ENCODE data around the gene ZNF766. TPM values are rescaled to one million over a fixed set of nuclear protein-coding genes. Genes with fewer than 3 reads are reported as not detected.
A peak's percentile ranks its signal among the peaks of the same experiment; 100 is the strongest.
"Not testable (repeated sequence)": the region's sequence is repeated elsewhere in the genome, so short reads cannot be mapped to it uniquely, and the experiment has no call there.

The ZNF766 gene
- total RNA-seq, 1 donor from 2014 or later = 8.4 TPM

GRCh38 chr19:52230685-52231084 is 38.7 kb upstream of the ZNF766 start:
- Histone ChIP-seq H3K9ac (ENCODE audit: low read depth in 1 of 3, low read length in 3 of 3) (no peak overlapping the region), H3K4me1 (ENCODE audit: control insufficient read depth in 3 of 3, insufficient read depth in 3 of 3, low read length in 3 of 3) (no peaks in the 10 kb centered on the region), H3K4me3 (ENCODE audit: low read length in 3 of 3) (no peak overlapping the region), H3K36me3 (ENCODE audit: control insufficient read depth in 3 of 3, insufficient read depth in 3 of 3, low read length in 3 of 3) (peaks cover 29 to 32% (median 32%) of the 10 kb centered on the region in 3 donors), H3K9me3 (ENCODE audit: control insufficient read depth in 3 of 3, low read length in 3 of 3) (no peaks in the 10 kb centered on the region), H3K27ac (ENCODE audit: low read depth, low read length) (no peak overlapping the region), H3K27me3 (ENCODE audit: control insufficient read depth in 3 of 3, insufficient read depth in 3 of 3, low read length in 3 of 3) (no peaks in the 10 kb centered on the region)

- Histone ChIP-seq H3K9ac (ENCODE audit: low read depth in 1 of 3, low read length in 3 of 3) (no peak overlapping the region), H3K27me3 (ENCODE audit: control insufficient read depth in 3 of 3, insufficient read depth in 3 of 3, low read length in 3 of 3) (no peaks in the 10 kb centered on the region), H3K4me3 (ENCODE audit: low read length in 3 of 3) (no peak overlapping the region), H3K36me3 (ENCODE audit: control insufficient read depth in 3 of 3, insufficient read depth in 3 of 3, low read length in 3 of 3) (peaks cover 22 to 26% (median 25%) of the 10 kb centered on the region in 3 donors), H3K4me1 (ENCODE audit: control insufficient read depth in 3 of 3, insufficient read depth in 3 of 3, low read length in 3 of 3) (no peaks in the 10 kb centered on the region), H3K9me3 (ENCODE audit: control insufficient read depth in 3 of 3, low read length in 3 of 3) (no peaks in the 10 kb centered on the region), H3K27ac (ENCODE audit: low read depth, low read length) (no peak overlapping the region)
These were observed 38.1 kb upstream of the ZNF766 start for GRCh38 chr19:52231154-52231910.

GRCh38 chr19:52234406-52234805 is 35.0 kb upstream of the ZNF766 start:
- Histone ChIP-seq H3K27me3 (ENCODE audit: control insufficient read depth in 3 of 3, insufficient read depth in 3 of 3, low read length in 3 of 3) (no peaks in the 10 kb centered on the region), H3K4me1 (ENCODE audit: control insufficient read depth in 3 of 3, insufficient read depth in 3 of 3, low read length in 3 of 3) (no peaks in the 10 kb centered on the region), H3K9me3 (ENCODE audit: control insufficient read depth in 3 of 3, low read length in 3 of 3) (no peaks in the 10 kb centered on the region), H3K9ac (ENCODE audit: low read depth in 1 of 3, low read length in 3 of 3) (no peak overlapping the region), H3K27ac (ENCODE audit: low read depth, low read length) (no peak overlapping the region), H3K36me3 (ENCODE audit: control insufficient read depth in 3 of 3, insufficient read depth in 3 of 3, low read length in 3 of 3) (no peaks in the 10 kb centered on the region), H3K4me3 (ENCODE audit: low read length in 3 of 3) (no peak overlapping the region)

- H3K9me3 ChIP-seq (ENCODE audit: control insufficient read depth in 3 of 3, low read length in 3 of 3) = no peaks in the 10 kb centered on the region
- H3K4me3 ChIP-seq (ENCODE audit: low read length in 3 of 3) = no peak overlapping the region
- H3K4me1 ChIP-seq (ENCODE audit: control insufficient read depth in 3 of 3, insufficient read depth in 3 of 3, low read length in 3 of 3) = no peaks in the 10 kb centered on the region
- no peaks in the 10 kb centered on the region for H3K27me3 ChIP-seq (ENCODE audit: control insufficient read depth in 3 of 3, insufficient read depth in 3 of 3, low read length in 3 of 3)
- H3K27ac ChIP-seq (ENCODE audit: low read depth, low read length) = no peak overlapping the region
- H3K36me3 ChIP-seq (ENCODE audit: control insufficient read depth in 3 of 3, insufficient read depth in 3 of 3, low read length in 3 of 3) = no peaks in the 10 kb centered on the region
- H3K9ac ChIP-seq (ENCODE audit: low read depth in 1 of 3, low read length in 3 of 3) = no peak overlapping the region
These were observed 32.2 kb upstream of the ZNF766 start for GRCh38 chr19:52237197-52237596.

- no peaks in the 10 kb centered on the region for H3K36me3 ChIP-seq (ENCODE audit: control insufficient read depth in 3 of 3, insufficient read depth in 3 of 3, low read length in 3 of 3)
- H3K27me3 ChIP-seq (ENCODE audit: control insufficient read depth in 3 of 3, insufficient read depth in 3 of 3, low read length in 3 of 3) = no peaks in the 10 kb centered on the region
- no peak overlapping the region for H3K4me3 ChIP-seq (ENCODE audit: low read length in 3 of 3)
- no peaks in the 10 kb centered on the region for H3K9me3 ChIP-seq (ENCODE audit: control insufficient read depth in 3 of 3, low read length in 3 of 3)
- no peaks in the 10 kb centered on the region for H3K4me1 ChIP-seq (ENCODE audit: control insufficient read depth in 3 of 3, insufficient read depth in 3 of 3, low read length in 3 of 3)
- H3K27ac ChIP-seq (ENCODE audit: low read depth, low read length) = no peak overlapping the region
- H3K9ac ChIP-seq (ENCODE audit: low read depth in 1 of 3, low read length in 3 of 3) = no peak overlapping the region
These were observed 31.5 kb upstream of the ZNF766 start for GRCh38 chr19:52237771-52238400.

- Histone ChIP-seq H3K27me3 (ENCODE audit: control insufficient read depth in 3 of 3, insufficient read depth in 3 of 3, low read length in 3 of 3) (no peaks in the 10 kb centered on the region), H3K4me1 (ENCODE audit: control insufficient read depth in 3 of 3, insufficient read depth in 3 of 3, low read length in 3 of 3) (no peaks in the 10 kb centered on the region), H3K9me3 (ENCODE audit: control insufficient read depth in 3 of 3, low read length in 3 of 3) (no peaks in the 10 kb centered on the region), H3K36me3 (ENCODE audit: control insufficient read depth in 3 of 3, insufficient read depth in 3 of 3, low read length in 3 of 3) (no peaks in the 10 kb centered on the region), H3K27ac (ENCODE audit: low read depth, low read length) (no peak overlapping the region), H3K4me3 (ENCODE audit: low read length in 3 of 3) (no peak overlapping the region), H3K9ac (ENCODE audit: low read depth in 1 of 3, low read length in 3 of 3) (no peak overlapping the region)
These were observed 25.4 kb upstream of the ZNF766 start for GRCh38 chr19:52244021-52244420.

- no peaks in the 10 kb centered on the region for H3K36me3 ChIP-seq (ENCODE audit: control insufficient read depth in 3 of 3, insufficient read depth in 3 of 3, low read length in 3 of 3)
- no peak overlapping the region for H3K4me3 ChIP-seq (ENCODE audit: low read length in 3 of 3)
- H3K9ac ChIP-seq (ENCODE audit: low read depth in 1 of 3, low read length in 3 of 3) = peak overlapping the region in 1 of 3 donors; percentile 25
- H3K9me3 ChIP-seq (ENCODE audit: control insufficient read depth in 3 of 3, low read length in 3 of 3) = no peaks in the 10 kb centered on the region
- H3K4me1 ChIP-seq (ENCODE audit: control insufficient read depth in 3 of 3, insufficient read depth in 3 of 3, low read length in 3 of 3) = no peaks in the 10 kb centered on the region
- H3K27me3 ChIP-seq (ENCODE audit: control insufficient read depth in 3 of 3, insufficient read depth in 3 of 3, low read length in 3 of 3) = no peaks in the 10 kb centered on the region
- no peak overlapping the region for H3K27ac ChIP-seq (ENCODE audit: low read depth, low read length)
These were observed 21.1 kb upstream of the ZNF766 start for GRCh38 chr19:52248241-52248640.

- Histone ChIP-seq H3K9ac (ENCODE audit: low read depth in 1 of 3, low read length in 3 of 3) (no peak overlapping the region), H3K27me3 (ENCODE audit: control insufficient read depth in 3 of 3, insufficient read depth in 3 of 3, low read length in 3 of 3) (no peaks in the 10 kb centered on the region), H3K4me1 (ENCODE audit: control insufficient read depth in 3 of 3, insufficient read depth in 3 of 3, low read length in 3 of 3) (no peaks in the 10 kb centered on the region), H3K9me3 (ENCODE audit: control insufficient read depth in 3 of 3, low read length in 3 of 3) (no peaks in the 10 kb centered on the region), H3K36me3 (ENCODE audit: control insufficient read depth in 3 of 3, insufficient read depth in 3 of 3, low read length in 3 of 3) (no peaks in the 10 kb centered on the region), H3K27ac (ENCODE audit: low read depth, low read length) (no peak overlapping the region), H3K4me3 (ENCODE audit: low read length in 3 of 3) (no peak overlapping the region)
These were observed 11.0 kb upstream of the ZNF766 start for GRCh38 chr19:52258426-52258825.

GRCh38 chr19:52265556-52265955 is 3.8 kb upstream of the ZNF766 start:
- H3K27ac ChIP-seq (ENCODE audit: low read depth, low read length); H3K9ac ChIP-seq (ENCODE audit: low read depth in 1 of 3, low read length in 3 of 3); H3K9me3 ChIP-seq (ENCODE audit: control insufficient read depth in 3 of 3, low read length in 3 of 3); H3K36me3 ChIP-seq (ENCODE audit: control insufficient read depth in 3 of 3, insufficient read depth in 3 of 3, low read length in 3 of 3); H3K27me3 ChIP-seq (ENCODE audit: control insufficient read depth in 3 of 3, insufficient read depth in 3 of 3, low read length in 3 of 3); H3K4me3 ChIP-seq (ENCODE audit: low read length in 3 of 3): not testable (repeated sequence)
- H3K4me1 ChIP-seq (ENCODE audit: control insufficient read depth in 3 of 3, insufficient read depth in 3 of 3, low read length in 3 of 3) = peaks cover 7 to 11% (median 9%) of the 10 kb centered on the region in 3 donors

- H3K4me1 ChIP-seq (ENCODE audit: control insufficient read depth in 3 of 3, insufficient read depth in 3 of 3, low read length in 3 of 3) = peaks cover 16 to 22% (median 18%) of the 10 kb centered on the region in 3 donors
- H3K36me3 ChIP-seq (ENCODE audit: control insufficient read depth in 3 of 3, insufficient read depth in 3 of 3, low read length in 3 of 3) = peaks cover 0 to 7% (median 4%) of the 10 kb centered on the region in 3 donors
These were observed 989 bp downstream of the ZNF766 start for GRCh38 chr19:52270266-52270885.

More at GRCh38 chr19:52270266-52270885, 989 bp downstream of the ZNF766 start:
- Histone ChIP-seq H3K9ac (ENCODE audit: low read depth in 1 of 3, low read length in 3 of 3) (peak overlapping the region; percentile 96 to 99 (median 97)), H3K9me3 (ENCODE audit: control insufficient read depth in 3 of 3, low read length in 3 of 3) (no peaks in the 10 kb centered on the region), H3K27ac (ENCODE audit: low read depth, low read length) (peak overlapping the region; percentile 95), H3K4me3 (ENCODE audit: low read length in 3 of 3) (peak overlapping the region; percentile 97 to 98 (median 97)), H3K27me3 (ENCODE audit: control insufficient read depth in 3 of 3, insufficient read depth in 3 of 3, low read length in 3 of 3) (no peaks in the 10 kb centered on the region)

All from skeletal muscle tissue (tissue), 4 donors.